NCI-H187 treated with DMSO at 0.1 percent for 48 hours (cell line): Measurements from ENCODE around the gene HES3.
"Not testable (repeated sequence)": the region's sequence is repeated elsewhere in the genome, so short reads cannot be mapped to it uniquely, and the experiment has no call there.

Source experiments
- DNase-seq: peaks from one replicate; lab custom pipeline; 2025; lab: John Stamatoyannopoulos, UW

HES3 gene

DNA sequence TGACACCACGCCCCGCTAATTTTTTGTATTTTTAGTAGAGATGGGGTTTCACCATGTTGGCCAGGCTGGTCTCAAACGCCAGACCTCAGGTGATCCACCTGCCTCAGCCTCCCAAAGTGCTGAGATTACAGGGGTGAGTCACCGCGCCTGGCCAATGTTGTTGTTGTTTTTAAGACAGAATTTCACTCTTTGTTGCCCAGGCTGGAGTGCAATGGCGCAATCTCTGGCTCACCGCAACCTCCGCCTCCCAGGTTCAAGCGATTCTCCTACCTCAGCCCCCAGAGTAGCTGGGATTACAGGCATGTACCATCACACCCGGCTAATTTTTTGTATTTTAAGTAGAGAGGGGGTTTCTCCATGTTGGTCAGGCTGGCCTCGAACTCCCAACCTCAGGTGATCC is 24.3 kb upstream of the HES3 start:
- not testable (repeated sequence) for DNase-seq

DNA sequence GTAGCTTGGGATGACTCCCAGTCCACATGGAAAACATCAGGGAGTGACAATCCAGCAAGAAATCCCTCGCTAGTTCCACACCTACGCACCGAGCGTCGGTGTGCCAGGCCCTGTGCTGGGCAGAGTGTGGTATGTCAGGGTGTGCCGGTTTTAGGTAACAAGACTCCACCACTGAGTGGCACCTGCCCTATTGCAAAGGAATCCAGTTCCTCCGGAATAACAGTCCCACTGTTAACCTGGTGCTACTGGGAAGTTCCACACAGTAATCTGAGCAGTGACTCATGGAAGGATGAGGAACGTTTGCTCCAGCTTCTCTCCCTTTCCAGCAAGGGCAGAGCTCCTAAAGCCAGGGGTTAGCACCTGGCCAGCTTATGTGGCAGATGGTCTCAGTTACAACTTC is 23.7 kb upstream of the HES3 start:
- no peak for DNase-seq

DNA sequence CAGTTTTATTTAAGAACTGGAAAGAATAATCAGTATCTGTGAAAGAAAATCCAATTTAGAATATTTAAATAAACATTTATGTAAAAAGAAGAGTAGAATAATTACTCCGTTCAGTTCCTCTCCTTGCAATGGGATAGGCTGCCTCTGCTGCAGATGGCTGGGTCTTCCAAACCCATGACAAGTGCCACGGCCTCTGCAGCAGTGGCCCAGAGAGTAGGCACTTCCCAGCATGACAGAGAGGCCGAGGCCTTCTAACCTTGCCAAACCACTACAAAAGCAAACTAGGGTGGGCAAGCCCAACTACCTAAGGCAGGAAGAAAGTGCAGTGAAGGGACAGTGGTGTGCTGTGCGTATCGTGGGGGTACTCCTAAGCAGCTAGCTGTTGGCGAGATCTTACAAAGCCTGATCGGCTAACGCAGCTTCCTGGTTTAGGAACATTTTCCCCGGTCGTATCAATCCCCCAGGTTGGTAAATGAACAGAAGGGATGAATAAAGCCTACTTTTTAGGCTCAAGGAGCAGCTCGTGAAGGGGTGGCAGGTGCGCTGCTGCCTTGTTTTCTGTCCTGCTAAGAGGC is 22.7 kb upstream of the HES3 start:
- no peak for DNase-seq

DNA sequence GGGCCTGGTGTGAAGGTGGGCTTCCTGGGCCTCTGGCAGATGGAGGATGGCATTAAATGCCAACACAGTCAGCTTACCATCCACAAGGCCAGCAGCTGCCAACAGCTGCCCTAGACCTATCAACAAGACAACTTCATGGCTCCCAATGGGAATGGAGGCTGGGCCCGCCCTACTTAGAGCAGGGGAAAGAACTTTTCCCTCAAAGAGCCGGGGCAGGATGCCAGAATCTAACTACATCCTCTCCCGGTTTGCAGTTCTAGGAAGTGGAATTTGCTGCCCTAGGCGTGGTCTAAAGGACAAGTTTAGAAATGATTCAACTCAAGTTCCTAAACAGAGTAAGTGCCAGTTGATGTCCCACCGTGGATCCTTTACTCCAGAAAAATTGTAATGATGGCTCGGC is 21.3 kb upstream of the HES3 start:
- no peak for DNase-seq

DNA sequence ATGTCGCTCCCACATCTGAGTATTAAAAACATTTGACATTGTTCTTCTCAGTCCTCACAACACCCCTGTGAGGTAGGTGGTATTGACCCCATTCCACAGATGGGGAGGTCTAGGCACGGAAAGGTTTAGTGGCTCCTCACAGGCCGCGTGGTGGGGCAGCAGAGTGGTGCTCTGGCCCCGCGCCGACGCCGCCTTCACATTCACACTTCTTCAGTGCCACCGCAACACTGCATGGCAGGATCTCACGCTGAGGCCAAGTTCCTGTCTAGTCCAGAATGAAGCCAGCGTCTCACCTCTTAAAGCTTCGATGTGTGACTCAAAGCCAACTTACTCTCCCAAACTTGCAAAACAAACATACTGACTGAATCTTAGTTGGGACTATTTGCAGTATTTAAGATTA is 20.4 kb upstream of the HES3 start:
- DNase-seq: no peak

DNA sequence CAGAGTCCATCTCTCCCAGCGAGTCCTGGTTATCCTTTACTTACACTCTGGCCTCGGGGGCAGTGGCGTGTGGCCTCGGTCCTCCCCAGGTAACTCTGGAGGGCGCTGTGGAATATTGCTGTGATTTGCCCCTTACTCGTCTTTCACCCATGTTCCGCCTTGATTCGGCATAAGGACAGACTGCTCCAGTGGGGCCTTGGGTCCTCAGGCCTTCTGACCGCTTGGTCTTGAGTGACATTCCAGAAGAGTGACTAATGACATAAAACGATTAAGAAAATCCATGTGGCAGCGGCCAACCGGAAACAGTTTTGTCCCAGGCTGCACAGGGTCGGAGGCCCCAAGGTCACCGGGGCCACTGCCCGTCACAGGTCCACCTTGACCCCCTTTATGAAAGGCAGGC is 19.3 kb upstream of the HES3 start:
- no peak for DNase-seq

DNA sequence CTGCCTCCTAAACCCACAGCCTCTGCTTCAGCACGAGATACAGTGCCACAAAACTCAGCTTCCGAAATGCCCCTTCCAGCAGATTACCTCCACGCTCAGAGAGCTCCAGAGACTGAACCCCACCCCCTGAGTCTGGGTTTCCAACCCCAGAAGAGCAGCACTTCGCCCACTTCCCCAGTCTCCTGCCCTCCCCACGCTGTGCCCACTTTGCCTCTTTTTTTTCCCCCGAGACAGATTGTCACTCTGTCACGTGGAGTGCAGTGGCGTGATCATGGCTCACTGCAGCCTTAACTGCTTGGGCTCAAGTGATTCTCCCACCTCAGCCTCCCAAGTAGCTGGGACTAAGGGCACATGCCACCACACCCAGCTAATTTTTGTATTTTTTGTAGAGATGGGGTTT is 18.3 kb upstream of the HES3 start:
- DNase-seq: no peak

DNA sequence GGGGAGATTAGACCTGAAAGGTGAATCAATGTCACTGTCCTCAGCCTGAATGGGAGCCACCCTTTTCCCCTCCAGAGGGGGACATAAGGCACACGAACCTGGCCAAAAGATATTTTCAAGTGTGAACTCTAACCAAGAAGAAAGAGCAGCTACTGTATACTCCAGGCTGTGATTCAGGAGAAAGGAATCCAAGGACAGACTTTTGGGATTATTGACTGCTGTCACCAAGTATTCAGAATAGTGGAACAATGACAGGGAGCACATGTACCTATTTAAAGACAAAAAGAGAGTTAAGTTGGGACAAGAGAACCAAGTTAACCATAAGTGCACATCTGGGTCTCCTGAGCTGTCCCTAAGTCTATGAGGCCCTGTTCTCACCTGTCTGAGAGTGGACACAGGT is 10.6 kb upstream of the HES3 start:
- no peak for DNase-seq

DNA sequence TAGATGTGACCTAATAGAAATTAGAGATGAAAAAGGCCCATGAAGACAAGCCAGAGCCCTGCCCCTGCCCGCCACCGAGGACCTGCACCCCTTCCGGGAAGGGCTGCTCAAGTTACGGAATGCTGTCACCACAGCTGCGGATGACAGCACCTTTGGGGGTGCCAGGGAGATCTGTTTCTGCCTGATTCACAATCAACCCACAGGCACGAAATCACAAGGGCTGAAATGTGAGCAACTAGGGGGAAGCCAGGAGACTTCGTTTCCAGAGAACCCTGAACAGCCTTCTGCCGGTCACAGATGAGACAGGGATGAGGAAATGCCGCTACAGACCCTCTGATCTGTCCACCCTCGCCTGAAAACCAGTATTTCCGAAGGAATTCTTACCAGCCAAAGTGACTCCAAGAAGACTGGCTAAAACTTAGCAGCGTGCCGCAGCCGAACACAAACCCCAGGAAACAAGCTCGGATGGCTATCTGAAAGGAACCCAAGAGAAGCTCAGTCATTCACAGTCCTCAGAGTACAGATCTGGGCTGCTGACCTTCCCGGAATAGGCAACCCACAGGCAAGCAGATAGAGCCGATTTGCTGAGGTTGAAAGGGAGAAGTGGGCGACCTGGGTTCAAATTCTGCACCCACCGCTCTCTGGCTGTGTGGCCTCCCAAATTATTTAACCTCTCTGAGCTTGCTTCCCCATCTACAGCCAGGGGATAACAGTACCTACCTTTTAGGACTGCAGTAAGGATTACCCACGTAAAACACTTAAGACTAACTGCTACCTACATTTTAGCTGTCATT is 9.3 kb upstream of the HES3 start:
- DNase-seq: no peak

DNA sequence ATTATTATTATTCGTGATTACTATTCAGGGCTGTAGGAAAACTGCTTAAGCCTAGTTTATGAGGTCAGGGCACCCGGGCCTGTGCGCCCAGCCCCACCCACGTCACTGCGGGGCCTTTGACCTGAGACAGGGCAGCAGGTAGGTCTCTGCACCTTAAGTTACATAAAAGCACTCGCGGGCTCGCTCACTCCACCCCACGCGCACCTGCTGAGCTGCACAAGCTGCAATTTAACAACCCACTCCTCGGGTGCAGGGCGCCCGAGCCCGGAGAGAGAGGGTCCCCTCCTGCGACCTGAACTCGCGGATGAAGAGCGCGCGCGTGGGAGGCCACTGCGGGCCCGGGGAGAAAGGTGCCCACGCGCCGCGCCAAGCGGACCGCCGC is 8.7 kb upstream of the HES3 start:
- DNase-seq: no peak

DNA sequence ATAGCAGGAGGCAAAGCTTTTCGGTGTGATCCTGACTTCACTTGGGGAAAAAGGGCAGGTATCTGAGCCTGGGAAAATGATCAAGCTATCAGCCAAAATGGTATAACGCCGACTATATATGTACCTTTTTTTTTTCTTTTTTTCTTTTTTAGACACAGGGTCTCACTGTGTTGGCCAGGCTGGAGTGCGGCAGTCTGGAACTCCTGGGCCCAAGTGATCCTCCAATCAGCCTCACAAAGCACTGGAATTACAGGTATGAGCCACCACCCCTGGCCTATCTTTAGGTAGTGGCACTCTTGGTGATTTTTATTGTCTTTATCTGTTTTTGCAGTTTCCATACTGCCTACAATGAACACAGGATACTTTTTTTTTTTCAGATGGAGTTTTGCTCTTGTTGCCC is 6.9 kb upstream of the HES3 start:
- DNase-seq: no peak

DNA sequence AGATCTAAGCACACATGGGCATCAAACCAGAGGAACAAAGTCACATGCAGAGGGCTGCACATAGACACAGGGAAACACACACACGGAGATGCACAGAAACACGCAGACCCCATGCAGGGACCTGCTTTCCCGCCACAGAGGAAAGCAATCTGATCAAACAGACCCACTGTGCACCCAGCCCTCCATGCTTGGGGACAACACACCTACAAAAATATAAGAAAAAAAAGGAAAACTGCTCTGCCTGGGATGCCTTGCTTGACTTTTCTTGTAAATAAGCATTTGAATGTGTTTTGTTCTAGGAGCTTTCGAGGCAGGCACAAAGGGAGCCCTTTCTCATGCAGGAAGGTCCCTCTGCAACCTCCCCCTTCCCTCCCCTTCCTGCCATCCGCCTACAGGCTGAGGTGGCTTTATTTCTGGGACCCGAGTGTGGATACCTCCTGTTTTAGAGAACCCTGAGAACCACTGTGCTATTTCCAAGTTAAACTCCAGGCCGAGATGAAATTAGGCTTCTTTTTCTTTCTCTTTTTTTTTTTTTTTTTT is 4.7 kb upstream of the HES3 start:
- DNase-seq: no peak

DNA sequence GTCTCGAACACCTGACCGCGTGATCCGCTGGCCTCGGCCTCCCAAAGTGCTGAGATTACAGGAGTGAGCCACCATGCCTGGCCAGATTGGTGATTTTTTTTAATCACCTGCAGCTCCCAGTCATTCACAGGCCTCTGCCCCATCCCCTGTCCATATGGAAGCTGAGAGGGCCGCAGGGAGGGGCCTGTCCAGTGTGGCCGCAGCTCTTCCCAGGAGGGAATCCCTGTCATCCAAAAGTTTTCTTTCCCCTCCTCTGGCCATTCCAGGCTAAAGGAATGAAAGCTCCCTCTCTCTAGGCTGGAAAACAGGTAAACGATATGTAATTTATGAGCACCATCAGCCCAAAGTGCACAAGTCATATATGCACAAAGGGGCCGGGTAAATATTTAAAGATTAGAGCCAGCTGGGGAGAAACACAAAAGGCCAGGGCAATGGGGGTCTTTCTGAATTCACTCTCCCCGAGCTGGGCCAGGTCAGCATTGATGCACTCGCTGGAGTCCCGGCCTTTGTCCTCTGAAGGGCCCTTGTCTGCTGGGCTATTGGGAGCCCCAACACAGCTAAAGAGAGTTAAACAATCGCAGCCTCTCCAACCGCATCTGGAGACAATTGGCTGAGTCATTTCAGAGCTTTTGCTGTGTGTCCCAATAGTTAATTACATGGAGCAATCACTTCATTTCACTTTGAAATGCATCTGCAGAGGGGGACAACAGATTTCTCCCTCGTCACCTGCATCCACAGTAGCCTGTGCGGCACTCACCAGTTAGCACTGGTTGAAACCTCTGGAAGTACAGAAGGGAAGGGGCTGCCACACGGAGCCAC is 3.8 kb upstream of the HES3 start:
- DNase-seq: no peak

DNA sequence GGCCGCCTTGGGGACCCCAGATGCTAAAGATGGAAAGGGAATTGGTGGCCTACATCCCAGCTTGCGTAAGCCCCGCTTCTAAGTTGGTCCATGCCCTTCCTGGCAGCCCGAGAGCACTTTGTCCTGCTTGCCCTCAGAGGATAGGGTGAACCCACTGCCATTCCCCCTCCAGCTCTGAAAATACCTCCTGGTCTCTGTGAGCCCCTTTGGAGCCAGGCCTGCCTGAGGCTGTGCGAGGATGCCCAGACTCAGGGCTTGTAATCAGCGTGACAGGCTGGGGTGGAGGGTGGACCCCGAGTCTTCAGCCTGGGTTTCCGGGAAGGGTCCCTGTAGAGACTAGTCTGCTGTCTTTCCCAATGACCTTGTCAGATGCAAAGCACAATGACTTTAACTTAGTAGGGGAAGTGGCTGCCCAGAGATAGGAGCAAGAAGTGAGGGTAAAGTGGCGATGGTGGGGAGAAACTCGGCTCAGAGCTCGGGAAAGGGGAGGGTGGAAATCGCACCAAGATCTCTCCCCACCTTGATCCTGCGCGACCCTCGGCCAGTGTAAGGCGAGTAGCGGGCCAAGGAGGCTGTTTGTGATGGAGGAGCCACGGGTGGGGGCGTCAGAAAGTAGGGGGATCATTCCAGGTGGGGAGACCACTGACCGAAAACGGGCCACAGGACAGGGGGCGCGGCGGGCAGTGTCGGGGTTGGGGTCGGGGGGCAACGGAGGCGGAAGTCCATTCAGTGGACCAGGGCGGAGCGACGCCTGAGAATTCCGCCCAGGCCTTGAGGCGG is 2.7 kb upstream of the HES3 start:
- no peak for DNase-seq

DNA sequence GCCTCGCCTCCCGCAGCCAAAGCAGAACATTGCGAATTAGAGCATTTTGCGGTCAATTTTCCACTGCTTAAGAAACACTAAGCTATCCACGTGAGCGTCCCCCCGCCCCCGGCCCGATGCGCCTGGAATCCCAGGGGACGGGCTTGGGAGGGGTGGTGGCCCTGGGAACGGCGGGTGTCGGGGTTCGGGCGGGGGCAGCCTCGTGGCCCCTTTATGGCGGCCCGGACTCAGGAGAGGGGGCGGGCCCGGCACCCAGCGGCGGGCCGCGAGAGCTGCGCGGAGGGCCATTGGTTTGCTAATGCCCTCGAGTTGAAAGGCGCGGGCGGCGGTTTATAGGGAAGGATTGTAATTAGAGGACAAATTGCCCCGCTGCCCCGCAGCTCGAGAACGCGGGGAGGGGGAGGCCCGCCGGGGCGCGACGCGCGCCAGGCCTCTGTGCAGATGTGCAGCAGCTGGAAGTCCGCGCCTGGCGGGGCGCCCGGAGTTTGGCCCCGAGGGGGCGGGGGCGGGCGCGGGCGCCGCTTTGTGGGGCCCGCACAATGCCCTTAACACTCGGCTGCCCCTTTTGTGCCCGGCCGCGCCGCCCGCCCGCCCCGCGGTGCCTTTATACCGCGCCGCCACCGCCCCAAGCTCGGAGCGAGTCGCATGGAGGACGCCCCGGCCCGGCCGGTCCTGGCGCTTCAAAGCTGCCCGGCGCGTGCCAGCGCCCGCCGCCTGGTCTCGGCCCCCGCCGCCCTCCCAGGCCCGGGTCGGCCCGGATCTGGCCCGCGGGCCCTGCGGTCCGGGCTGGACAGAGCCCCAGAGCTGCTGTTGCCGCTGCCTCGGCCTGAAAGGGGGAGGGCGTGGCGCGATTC is 1.9 kb upstream of the HES3 start:
- no peak for DNase-seq

DNA sequence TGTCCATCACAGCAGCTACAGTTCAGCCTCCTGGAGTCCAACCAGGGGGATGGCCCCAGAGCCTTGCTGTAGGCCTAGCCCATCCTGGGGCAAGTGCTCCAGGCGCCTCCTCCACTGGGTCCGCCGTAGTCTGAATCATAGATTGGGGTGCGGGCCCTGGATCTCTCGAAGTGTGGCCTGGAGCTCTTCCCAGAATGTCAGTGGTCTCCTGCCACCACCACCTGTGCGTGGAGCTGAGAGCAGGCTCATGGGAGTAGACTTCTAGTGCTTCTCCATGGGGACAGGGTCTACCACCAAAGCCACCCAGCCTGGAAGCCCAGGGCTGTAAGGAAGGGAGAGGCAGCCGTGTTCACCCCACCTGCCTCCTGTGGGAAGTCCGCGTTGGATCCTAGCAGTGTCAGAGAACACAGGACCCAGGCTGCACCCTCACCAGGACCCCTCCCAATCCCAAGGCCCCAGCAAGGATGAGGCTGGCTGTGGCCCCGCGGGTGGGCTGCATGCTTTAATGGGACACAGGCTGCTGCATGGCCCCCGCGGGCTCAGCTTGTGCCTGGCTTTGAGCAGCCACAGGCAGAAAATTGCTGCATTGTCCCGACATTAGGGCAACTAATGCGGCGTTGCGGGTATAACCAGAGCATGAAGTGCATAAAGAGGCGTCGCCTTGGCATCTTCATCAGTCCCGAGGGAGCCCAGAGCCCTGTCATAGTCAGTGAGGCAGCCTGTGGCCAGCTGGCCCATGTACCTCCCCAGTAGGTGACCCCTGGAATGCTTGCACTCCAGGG is 735 bp upstream of the HES3 start:
- no peak for DNase-seq

DNA sequence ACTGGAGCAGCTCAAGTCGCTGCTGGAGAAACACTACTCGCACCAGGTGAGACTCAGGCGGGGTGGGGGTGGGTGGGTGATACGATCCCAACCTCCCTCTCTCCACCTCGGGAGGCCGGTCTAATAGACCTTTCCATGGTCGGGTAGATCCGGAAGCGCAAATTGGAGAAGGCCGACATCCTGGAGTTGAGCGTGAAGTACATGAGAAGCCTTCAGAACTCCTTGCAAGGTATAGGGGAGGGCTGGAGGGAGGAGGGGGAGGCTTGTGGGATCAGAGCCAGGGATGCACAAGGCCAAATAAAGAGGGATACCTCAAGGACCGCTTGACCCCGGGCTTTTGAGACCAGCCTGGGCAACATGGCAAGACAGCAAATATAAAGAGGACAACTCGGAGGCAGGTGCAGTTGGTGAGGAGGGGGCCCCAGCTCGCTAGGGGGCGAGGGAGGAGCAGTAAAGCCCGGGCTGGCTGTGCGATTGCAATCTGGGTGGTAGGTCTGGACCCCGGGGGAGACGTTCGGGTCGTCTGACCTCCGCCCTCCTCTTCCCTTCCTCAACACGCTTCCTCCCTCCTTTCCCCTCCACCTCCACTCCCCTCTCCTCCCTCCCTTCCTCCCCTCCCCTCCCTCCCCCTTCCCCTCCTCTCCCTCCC is 546 bp downstream of the HES3 start:
- no peak for DNase-seq

DNA sequence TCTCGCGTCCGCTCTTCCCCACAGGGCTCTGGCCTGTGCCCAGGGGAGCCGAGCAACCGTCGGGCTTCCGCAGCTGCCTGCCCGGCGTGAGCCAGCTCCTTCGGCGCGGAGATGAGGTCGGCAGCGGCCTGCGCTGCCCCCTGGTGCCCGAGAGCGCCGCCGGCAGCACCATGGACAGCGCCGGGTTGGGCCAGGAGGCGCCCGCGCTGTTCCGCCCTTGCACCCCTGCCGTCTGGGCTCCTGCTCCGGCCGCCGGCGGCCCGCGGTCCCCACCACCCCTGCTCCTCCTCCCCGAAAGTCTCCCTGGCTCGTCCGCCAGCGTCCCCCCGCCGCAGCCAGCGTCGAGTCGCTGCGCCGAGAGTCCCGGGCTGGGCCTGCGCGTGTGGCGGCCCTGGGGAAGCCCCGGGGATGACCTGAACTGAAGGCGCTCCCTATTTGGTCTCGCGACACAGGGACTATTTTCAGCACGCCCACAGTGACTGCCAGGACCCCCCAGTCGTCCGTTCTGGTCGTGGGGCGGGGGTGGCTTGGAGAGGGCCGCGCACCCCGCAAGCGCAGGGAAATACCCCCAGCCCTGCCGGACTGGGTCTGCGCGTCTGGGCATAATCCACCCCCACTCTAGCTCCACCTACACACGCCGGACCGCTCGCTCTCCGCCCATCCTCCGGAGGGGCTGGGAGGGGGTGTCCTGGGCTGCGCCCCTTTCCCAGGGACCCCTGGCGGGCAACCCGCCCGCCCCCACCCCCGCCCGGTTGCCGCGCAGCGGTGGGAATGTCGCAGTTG is 1.3 kb downstream of the HES3 start:
- DNase-seq: no peak

DNA sequence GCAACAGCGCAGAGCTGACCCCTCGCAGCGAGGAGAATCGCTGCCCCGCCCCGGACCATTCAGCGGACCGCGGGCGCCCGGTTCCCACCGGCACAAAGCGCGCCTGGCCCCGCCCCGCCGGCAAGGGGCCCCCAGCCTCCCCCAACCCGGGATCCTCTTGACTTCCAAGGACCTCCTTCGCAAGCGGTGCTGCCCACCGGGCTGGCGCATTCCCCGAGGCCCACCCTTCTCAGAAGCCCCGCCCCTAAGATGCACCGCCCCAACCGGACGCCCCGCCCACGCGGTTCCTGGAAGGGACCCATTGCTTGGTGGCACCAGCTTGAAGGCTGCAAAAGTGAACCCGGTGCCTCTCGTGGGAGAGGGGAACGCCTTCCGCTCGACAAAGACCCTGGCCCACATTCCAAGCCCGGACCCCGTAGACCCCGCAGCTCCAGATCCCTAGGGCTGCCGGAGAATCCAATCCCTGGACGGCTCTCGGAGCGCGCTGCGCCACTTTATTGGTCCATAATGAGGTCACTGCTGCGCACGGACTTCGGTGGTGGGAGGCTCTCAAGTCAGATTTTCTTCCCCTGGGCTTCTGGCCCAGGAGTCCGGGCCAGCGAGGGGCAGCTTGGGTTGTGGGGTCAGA is 2.0 kb downstream of the HES3 start:
- DNase-seq: no peak
